IPS-18a (cell line): ENCODE results near the gene TOPORS.
"Not testable (repeated sequence)": the region's sequence is repeated elsewhere in the genome, so short reads cannot be mapped to it uniquely, and the experiment has no call there.

Experiments used
- H3K27ac ChIP-seq: one replicate; pipeline ENCODE4 v1.5.1; 2013; ENCODE audit warnings: low read length
- H3K27me3 ChIP-seq: one replicate; pipeline ENCODE4 v1.6.1; 2013; ENCODE audit warnings: mild to moderate bottlenecking, low read length; ENCODE audit not compliant: control insufficient read depth, insufficient read depth
- H3K36me3 ChIP-seq: one replicate; pipeline ENCODE4 v1.6.1; 2013; ENCODE audit warnings: low read depth, low read length; ENCODE audit not compliant: control insufficient read depth
- H3K4me1 ChIP-seq: one replicate; pipeline ENCODE4 v1.6.1; 2013; ENCODE audit warnings: low read depth, low read length; ENCODE audit not compliant: control insufficient read depth
- H3K4me3 ChIP-seq: one replicate; pipeline ENCODE4 v1.5.1; 2013; ENCODE audit warnings: low read length
- H3K9ac ChIP-seq: one replicate; pipeline ENCODE4 v1.6.1; 2013; ENCODE audit warnings: mild to moderate bottlenecking, low read length, moderate library complexity
- H3K9me3 ChIP-seq: one replicate; pipeline ENCODE4 v1.6.1; 2013; ENCODE audit warnings: low read depth, low read length; ENCODE audit not compliant: control insufficient read depth

The TOPORS gene

GRCh38 chr9:32526041-32526706, 26.2 kb downstream of the TOPORS start, which contains the start of gene RIGI:
TSS of gene RIGI (minus strand) at chr9:32526196. CDS start at chr9:32526166, 30 bp downstream.
- peaks cover 9% of the 10 kb centered on the region for H3K4me1 ChIP-seq
- H3K27ac ChIP-seq = no peak within 1 kb of the TSS
- H3K36me3 ChIP-seq = no peaks in the 10 kb centered on the region
- peak within 1 kb of the TSS; percentile 67 for H3K9ac ChIP-seq
- H3K9me3 ChIP-seq = peaks cover 4% of the 10 kb centered on the region
- H3K27me3 ChIP-seq = no peaks in the 10 kb centered on the region
- H3K4me3 ChIP-seq = peak within 1 kb of the TSS; percentile 87

- Histone ChIP-seq H3K4me1 (peaks cover 9% of the 10 kb centered on the region), H3K9ac (peak overlapping the region; percentile 67), H3K27ac (no peak overlapping the region)
These were observed 26.7 kb downstream of the TOPORS start for GRCh38 chr9:32525709-32526030.

GRCh38 chr9:32524892-32525708, 27.3 kb downstream of the TOPORS start:
- peak overlapping the region; percentile 67 for H3K9ac ChIP-seq
- H3K9me3 ChIP-seq = peaks cover 4% of the 10 kb centered on the region
- no peaks in the 10 kb centered on the region for H3K27me3 ChIP-seq
- H3K4me3 ChIP-seq = peak overlapping the region; percentile 87
- no peak overlapping the region for H3K27ac ChIP-seq
- no peaks in the 10 kb centered on the region for H3K36me3 ChIP-seq
- peaks cover 9% of the 10 kb centered on the region for H3K4me1 ChIP-seq

More at GRCh38 chr9:32525709-32526030, 26.7 kb downstream of the TOPORS start:
- H3K9me3 ChIP-seq = peaks cover 4% of the 10 kb centered on the region
- no peaks in the 10 kb centered on the region for H3K36me3 ChIP-seq
- no peaks in the 10 kb centered on the region for H3K27me3 ChIP-seq
- H3K4me3 ChIP-seq = peak overlapping the region; percentile 87

GRCh38 chr9:32524558-32524891, 27.9 kb downstream of the TOPORS start:
- not testable (repeated sequence) for H3K9ac ChIP-seq, H3K27me3 ChIP-seq, H3K36me3 ChIP-seq, H3K4me1 ChIP-seq, H3K9me3 ChIP-seq, H3K27ac ChIP-seq
- H3K4me3 ChIP-seq = peak overlapping the region; percentile 87

GRCh38 chr9:32523910-32524309, 28.5 kb downstream of the TOPORS start:
- no peak overlapping the region for H3K27ac ChIP-seq
- H3K36me3 ChIP-seq = no peaks in the 10 kb centered on the region
- no peaks in the 10 kb centered on the region for H3K27me3 ChIP-seq
- no peak overlapping the region for H3K4me3 ChIP-seq
- peaks cover 9% of the 10 kb centered on the region for H3K4me1 ChIP-seq
- no peak overlapping the region for H3K9ac ChIP-seq
- peaks cover 12% of the 10 kb centered on the region for H3K9me3 ChIP-seq

GRCh38 chr9:32518276-32518675, 34.1 kb downstream of the TOPORS start:
- Histone ChIP-seq H3K27me3 (no peaks in the 10 kb centered on the region), H3K9ac (no peak overlapping the region), H3K27ac (no peak overlapping the region), H3K4me1 (no peaks in the 10 kb centered on the region), H3K36me3 (no peaks in the 10 kb centered on the region), H3K9me3 (peaks cover 37% of the 10 kb centered on the region), H3K4me3 (no peak overlapping the region)

GRCh38 chr9:32516241-32516640, 36.1 kb downstream of the TOPORS start:
- Histone ChIP-seq H3K9me3 (peaks cover 33% of the 10 kb centered on the region), H3K4me1 (no peaks in the 10 kb centered on the region), H3K27ac (no peak overlapping the region), H3K9ac (no peak overlapping the region), H3K4me3 (no peak overlapping the region), H3K36me3 (no peaks in the 10 kb centered on the region), H3K27me3 (no peaks in the 10 kb centered on the region)

GRCh38 chr9:32508728-32509127, 43.7 kb downstream of the TOPORS start:
- Histone ChIP-seq H3K9ac (no peak overlapping the region), H3K4me3 (no peak overlapping the region), H3K36me3 (no peaks in the 10 kb centered on the region), H3K27me3 (no peaks in the 10 kb centered on the region), H3K4me1 (peaks cover 10% of the 10 kb centered on the region), H3K27ac (no peak overlapping the region), H3K9me3 (no peaks in the 10 kb centered on the region)

- Histone ChIP-seq H3K4me1 (no peaks in the 10 kb centered on the region), H3K4me3 (no peak overlapping the region)
These were observed 49.4 kb downstream of the TOPORS start for GRCh38 chr9:32503008-32503407.

GRCh38 chr9:32502464-32502863, 49.9 kb downstream of the TOPORS start:
- Histone ChIP-seq H3K9ac (no peak overlapping the region), H3K4me1 (no peaks in the 10 kb centered on the region), H3K9me3 (no peaks in the 10 kb centered on the region), H3K27ac (no peak overlapping the region), H3K4me3 (no peak overlapping the region), H3K36me3 (no peaks in the 10 kb centered on the region), H3K27me3 (no peaks in the 10 kb centered on the region)

More at GRCh38 chr9:32503008-32503407, 49.4 kb downstream of the TOPORS start:
- H3K36me3 ChIP-seq = no peaks in the 10 kb centered on the region
- H3K27me3 ChIP-seq = no peaks in the 10 kb centered on the region
- H3K9ac ChIP-seq = no peak overlapping the region
- no peaks in the 10 kb centered on the region for H3K9me3 ChIP-seq
- no peak overlapping the region for H3K27ac ChIP-seq

GRCh38 chr9:32501868-32502267, 50.5 kb downstream of the TOPORS start:
- Histone ChIP-seq H3K9ac (no peak overlapping the region), H3K4me1 (no peaks in the 10 kb centered on the region), H3K27ac (no peak overlapping the region), H3K36me3 (no peaks in the 10 kb centered on the region), H3K27me3 (no peaks in the 10 kb centered on the region), H3K4me3 (no peak overlapping the region), H3K9me3 (no peaks in the 10 kb centered on the region)

GRCh38 chr9:32500768-32501167, 51.6 kb downstream of the TOPORS start:
- Histone ChIP-seq H3K36me3 (no peaks in the 10 kb centered on the region), H3K9ac (no peak overlapping the region), H3K9me3 (no peaks in the 10 kb centered on the region), H3K27ac (no peak overlapping the region), H3K4me1 (no peaks in the 10 kb centered on the region), H3K4me3 (no peak overlapping the region), H3K27me3 (no peaks in the 10 kb centered on the region)
